Testis (tissue), 3 donors: Measurements from ENCODE around the gene BTBD17. TPM values are rescaled to one million over a fixed set of nuclear protein-coding genes. Genes with fewer than 3 reads are reported as not detected.

ENCODE experiments used
- DNase-seq: peaks from one replicate; pipeline ENCODE4 v3.0.0-alpha.2; 2019
- H3K27ac ChIP-seq, 2 donors: fragments of 200-600 bp; sonication (generic); one replicate each; pipeline ENCODE4 v1.5.1; 2019
- H3K27me3 ChIP-seq: fragments of 200-600 bp; sonication (generic); one replicate; pipeline ENCODE4 v1.5.1; 2019
- H3K36me3 ChIP-seq: fragments of 200-600 bp; sonication (generic); one replicate; pipeline ENCODE4 v1.5.1; 2017; ENCODE audit warnings: low read depth; ENCODE audit errors: missing control alignments
- H3K4me1 ChIP-seq: fragments of 200-600 bp; sonication (generic); one replicate; pipeline ENCODE4 v1.5.1; 2019
- H3K4me3 ChIP-seq, 2 donors: fragments of 200-600 bp; sonication (generic); one replicate each; pipeline ENCODE4 v1.5.1; 2017 to 2019
- H3K9me3 ChIP-seq: fragments of 200-600 bp; sonication (generic); one replicate; pipeline ENCODE4 v1.5.1; 2017
- POLR2A ChIP-seq: fragments of 450-650 bp; IDR thresholded peaks from one replicate; pipeline ENCODE4 v1.6.1; 2017; ENCODE audit warnings: antibody characterized with exemption, mild to moderate bottlenecking, moderate library complexity
- WGBS, 2 donors: methylation state at CpG; one replicate each; pipeline ENCODE4 v1.1.5; 2018; 5-methylcytosine and 5-hydroxymethylcytosine counted together
- intact Hi-C: fragments of 100-400 bp; cut with DNase I; formaldehyde crosslinking; loops from one replicate; pipeline ENCODE4 v1.15.1; 2023; ENCODE audit warnings: low total_unique reads
- polyA plus RNA-seq: library from polyadenylated mRNA; stranded (reverse); fragments of 350-450 nt; fragmentation: Illumina TruSeq; extraction: RNeasy Lipid Tissue Mini Kit (QIAGEN cat#74804); gene quantifications from one replicate; pipeline ENCODE4 v1.2.3, GENCODE V29; 2014; ENCODE audit warnings: low read depth, low replicate concordance; ENCODE audit not compliant: insufficient read depth
- total RNA-seq, 2 donors: library from RNA; depleted of rRNA; stranded (reverse); fragments of >200 nt; gene quantifications; one replicate each; pipeline ENCODE4 v1.2.3, GENCODE V29; 2016
- TF ChIP-seq, protein P1 (sequence below), 3 experiments: fragments of 450-650 bp in 2 of 3; fragments of 200-600 bp in 1 of 3; sonication (generic) in 1 of 3; IDR thresholded peaks; one replicate each; pipeline ENCODE4 v1.5.1; 2016 to 2019; ENCODE audit warnings: antibody characterized with exemption in 3 of 3, mild to moderate bottlenecking in 2 of 3, moderate library complexity in 1 of 3

The BTBD17 gene
- total and polyA plus RNA-seq, 3 donors from 2014 or later = 0.79 to 1.2 TPM; not detected in 1

DNA sequence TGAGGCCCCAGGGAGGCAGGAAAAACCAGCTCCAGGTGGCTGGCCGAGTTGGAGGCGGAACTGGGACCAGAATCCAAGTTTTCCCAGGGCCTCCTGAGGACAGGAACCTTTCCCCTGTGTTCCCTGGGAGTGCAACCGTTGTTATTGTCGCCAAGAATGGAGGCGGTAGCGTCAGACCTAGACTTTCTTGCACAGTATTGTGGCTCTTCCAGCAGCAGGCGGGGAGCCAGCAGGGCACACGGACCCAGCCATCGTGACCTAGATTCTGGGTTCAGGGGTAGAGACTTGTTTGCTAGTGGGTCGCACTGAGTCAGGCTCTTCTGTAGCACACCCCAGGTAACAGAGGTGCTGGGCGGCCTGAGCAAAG lies 36.3 kb downstream of the BTBD17 start:
- intact Hi-C loops = no loop called here
- WGBS, 2 donors = 30% methylated on average over 11 of the region's 11 CpGs; no CpG with 5 or more reads in 1 of the 2 donors
- H3K36me3 ChIP-seq = no peaks in the 10 kb centered on the region
- no peaks in the 10 kb centered on the region for H3K27me3 ChIP-seq
- H3K4me1 ChIP-seq = peaks cover 8% of the 10 kb centered on the region
- H3K9me3 ChIP-seq = no peaks in the 10 kb centered on the region
- H3K4me3 ChIP-seq = peak overlapping the region; percentile 33 to 41
- no peak overlapping the region for H3K27ac ChIP-seq
- no peak for TF ChIP-seq POLR2A
- TF ChIP-seq, protein P1, sequence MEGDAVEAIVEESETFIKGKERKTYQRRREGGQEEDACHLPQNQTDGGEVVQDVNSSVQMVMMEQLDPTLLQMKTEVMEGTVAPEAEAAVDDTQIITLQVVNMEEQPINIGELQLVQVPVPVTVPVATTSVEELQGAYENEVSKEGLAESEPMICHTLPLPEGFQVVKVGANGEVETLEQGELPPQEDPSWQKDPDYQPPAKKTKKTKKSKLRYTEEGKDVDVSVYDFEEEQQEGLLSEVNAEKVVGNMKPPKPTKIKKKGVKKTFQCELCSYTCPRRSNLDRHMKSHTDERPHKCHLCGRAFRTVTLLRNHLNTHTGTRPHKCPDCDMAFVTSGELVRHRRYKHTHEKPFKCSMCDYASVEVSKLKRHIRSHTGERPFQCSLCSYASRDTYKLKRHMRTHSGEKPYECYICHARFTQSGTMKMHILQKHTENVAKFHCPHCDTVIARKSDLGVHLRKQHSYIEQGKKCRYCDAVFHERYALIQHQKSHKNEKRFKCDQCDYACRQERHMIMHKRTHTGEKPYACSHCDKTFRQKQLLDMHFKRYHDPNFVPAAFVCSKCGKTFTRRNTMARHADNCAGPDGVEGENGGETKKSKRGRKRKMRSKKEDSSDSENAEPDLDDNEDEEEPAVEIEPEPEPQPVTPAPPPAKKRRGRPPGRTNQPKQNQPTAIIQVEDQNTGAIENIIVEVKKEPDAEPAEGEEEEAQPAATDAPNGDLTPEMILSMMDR (IDR thresholded peaks at IDR 0.05) = no peak
- no peak for DNase-seq

DNA sequence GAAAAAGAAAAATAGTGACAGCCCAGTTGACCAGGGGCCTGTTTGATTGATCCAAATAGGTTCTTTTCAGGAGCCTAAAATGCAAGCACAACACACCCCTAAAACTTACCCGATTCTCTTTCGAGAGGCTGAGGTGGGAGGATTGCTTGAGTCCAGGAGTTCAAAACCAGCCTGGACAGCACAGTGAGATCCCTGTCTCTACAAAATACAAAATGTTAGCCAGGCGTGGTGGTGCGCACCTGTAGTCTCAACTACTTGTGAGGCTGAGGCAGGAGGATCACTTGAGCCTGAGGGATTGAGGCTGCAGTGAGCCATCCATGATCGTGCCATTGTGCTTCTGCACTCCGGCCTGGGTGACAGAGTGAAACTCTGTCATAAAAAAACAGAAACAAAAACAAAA lies 37.1 kb downstream of the BTBD17 start:
- H3K4me3 ChIP-seq = no peak overlapping the region
- intact Hi-C loops = no loop called here
- no peaks in the 10 kb centered on the region for H3K36me3 ChIP-seq
- no peak for DNase-seq
- no peak for TF ChIP-seq POLR2A
- TF ChIP-seq, protein P1 (IDR thresholded peaks at IDR 0.05) = no peak
- no peak overlapping the region for H3K27ac ChIP-seq
- no peaks in the 10 kb centered on the region for H3K27me3 ChIP-seq
- 84 to 87% methylated on average over 6 of the region's 6 CpGs for WGBS, 2 donors
- peaks cover 8% of the 10 kb centered on the region for H3K4me1 ChIP-seq
- H3K9me3 ChIP-seq = no peaks in the 10 kb centered on the region

DNA sequence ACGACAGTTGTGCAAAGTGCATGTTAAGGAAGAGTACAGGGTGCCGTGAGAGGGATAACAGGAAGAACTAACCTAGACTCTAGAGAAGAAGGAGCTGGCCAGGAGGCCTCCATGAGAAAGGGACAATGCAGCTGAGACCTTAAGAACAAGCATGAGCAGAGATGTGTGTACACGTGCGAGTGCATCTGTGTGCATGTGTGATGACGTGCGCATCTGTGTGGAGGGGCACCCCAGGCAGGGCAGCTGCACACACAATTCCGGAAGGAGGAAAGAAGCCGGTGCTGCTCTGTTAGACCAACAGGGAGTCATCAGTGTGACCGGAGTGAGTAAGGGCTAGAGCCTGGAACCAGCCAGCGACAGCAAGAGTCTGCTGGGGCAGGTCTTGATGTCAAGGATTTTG lies 43.3 kb downstream of the BTBD17 start:
- Histone ChIP-seq H3K27ac (no peak overlapping the region), H3K27me3 (no peaks in the 10 kb centered on the region), H3K4me1 (no peaks in the 10 kb centered on the region), H3K4me3 (no peak overlapping the region), H3K9me3 (no peaks in the 10 kb centered on the region), H3K36me3 (no peaks in the 10 kb centered on the region)
- intact Hi-C loops = no loop called here
- TF ChIP-seq, protein P1 (IDR thresholded peaks at IDR 0.05) = no peak
- TF ChIP-seq POLR2A = no peak
- DNase-seq = no peak
- 90 to 93% methylated on average over 10 of the region's 10 CpGs for WGBS, 2 donors

DNA sequence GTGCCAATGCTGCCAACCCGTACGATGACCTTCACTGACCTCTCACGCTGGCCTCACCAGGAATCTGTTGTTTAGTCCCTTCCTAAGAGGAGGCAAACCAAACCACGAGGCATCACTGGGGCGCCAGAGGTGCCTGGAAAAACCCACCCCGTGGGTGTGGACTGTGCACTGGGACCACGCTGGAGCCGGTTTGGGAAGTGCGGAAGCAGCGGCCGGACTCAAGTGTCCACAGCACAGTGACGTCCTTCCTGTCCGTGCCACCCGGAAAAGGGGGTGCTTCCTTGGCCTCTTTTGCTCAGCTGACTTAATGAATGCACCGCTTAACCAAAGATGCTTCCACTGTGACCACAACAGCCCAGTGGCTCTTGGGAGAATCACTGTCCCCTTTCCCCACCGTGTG lies 44.6 kb downstream of the BTBD17 start:
- 80 to 84% methylated on average over 13 to 16 of the region's 16 CpGs for WGBS, 2 donors
- intact Hi-C loops = no loop called here
- TF ChIP-seq POLR2A = no peak
- Histone ChIP-seq H3K9me3 (no peaks in the 10 kb centered on the region), H3K27me3 (no peaks in the 10 kb centered on the region), H3K4me1 (no peaks in the 10 kb centered on the region), H3K4me3 (no peak overlapping the region), H3K36me3 (no peaks in the 10 kb centered on the region), H3K27ac (no peak overlapping the region)
- no peak for DNase-seq

DNA sequence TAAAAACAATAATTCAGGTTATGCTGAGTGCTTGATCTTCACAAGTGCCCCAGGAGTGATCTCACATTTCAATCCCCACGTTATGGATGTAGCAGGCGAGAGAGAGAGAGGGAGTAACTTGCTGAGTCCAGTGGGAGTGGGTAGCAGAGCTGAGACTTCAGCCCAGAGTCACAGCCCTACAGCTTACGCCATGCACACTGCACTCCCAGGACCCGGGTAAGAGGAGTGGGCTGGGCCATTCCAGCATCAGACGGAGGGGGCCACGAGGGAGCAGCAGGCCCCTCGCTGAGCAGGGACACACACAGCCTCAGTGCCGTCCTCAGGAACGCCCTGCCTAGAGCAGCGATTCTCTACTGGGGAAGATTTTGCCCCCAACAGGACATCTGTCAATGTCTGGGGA lies 45.4 kb downstream of the BTBD17 start:
- Histone ChIP-seq H3K27ac (no peak overlapping the region), H3K4me3 (no peak overlapping the region), H3K36me3 (no peaks in the 10 kb centered on the region), H3K27me3 (no peaks in the 10 kb centered on the region), H3K9me3 (no peaks in the 10 kb centered on the region), H3K4me1 (no peaks in the 10 kb centered on the region)
- DNase-seq = no peak
- intact Hi-C loops = no loop called here
- 65 to 69% methylated on average over 8 to 10 of the region's 10 CpGs for WGBS, 2 donors
- TF ChIP-seq, protein P1 (IDR thresholded peaks at IDR 0.05) = no peak
- no peak for TF ChIP-seq POLR2A
